Measurements from ENCODE around the gene IFIT5.
"Not testable (repeated sequence)": the region's sequence is repeated elsewhere in the genome, so short reads cannot be mapped to it uniquely, and the experiment has no call there.

Gene IFIT5

GRCh38 chr10:89438525-89438924, 24.2 kb downstream of the IFIT5 start:
- FAIRE-seq = no peak

- FAIRE-seq = no peak
Measured at GRCh38 chr10:89440226-89441009, 26.1 kb downstream of the IFIT5 start.

GRCh38 chr10:89442289-89442688, 27.9 kb downstream of the IFIT5 start:
- FAIRE-seq = no peak

GRCh38 chr10:89444819-89445218, 30.5 kb downstream of the IFIT5 start:
- FAIRE-seq = not testable (repeated sequence)

- FAIRE-seq = no peak
Measured at GRCh38 chr10:89450901-89451300, 36.5 kb downstream of the IFIT5 start.

- FAIRE-seq = no peak
Measured at GRCh38 chr10:89452193-89452592, 37.8 kb downstream of the IFIT5 start.

GRCh38 chr10:89454561-89455347, 40.4 kb downstream of the IFIT5 start:
- no peak for FAIRE-seq

- FAIRE-seq = no peak
Measured at GRCh38 chr10:89458291-89458690, 43.9 kb downstream of the IFIT5 start.

- FAIRE-seq = no peak
Measured at GRCh38 chr10:89458784-89459183, 44.4 kb downstream of the IFIT5 start.

- FAIRE-seq = no peak
Measured at GRCh38 chr10:89463846-89464537, 49.6 kb downstream of the IFIT5 start.

- FAIRE-seq = no peak
Measured at GRCh38 chr10:89465196-89465595, 50.8 kb downstream of the IFIT5 start.

GRCh38 chr10:89466599-89467035, 52.2 kb downstream of the IFIT5 start:
- FAIRE-seq = no peak

GRCh38 chr10:89468191-89468965, 54.0 kb downstream of the IFIT5 start:
- no peak for FAIRE-seq

- FAIRE-seq = no peak
Measured at GRCh38 chr10:89469517-89469916, 55.1 kb downstream of the IFIT5 start.
